ENCODE results near the gene ANXA4.
"Not testable (repeated sequence)": the region's sequence is repeated elsewhere in the genome, so short reads cannot be mapped to it uniquely, and the experiment has no call there.

The ANXA4 gene

GRCh38 chr2:69724540-69725159, 17.3 kb upstream of the ANXA4 start:
- H3K9me3 ChIP-seq (ENCODE audit: control insufficient read depth, insufficient read depth, low read length) = no peaks in the 10 kb centered on the region
- no peaks in the 10 kb centered on the region for H3K4me1 ChIP-seq (ENCODE audit: control insufficient read depth, insufficient read depth, low read length)
- H3K27me3 ChIP-seq (ENCODE audit: control insufficient read depth, insufficient read depth, low read length) = no peaks in the 10 kb centered on the region
- peak overlapping the region; percentile 14 for H3K4me3 ChIP-seq (ENCODE audit: low read depth, low read length)
- H3K36me3 ChIP-seq (ENCODE audit: control insufficient read depth, insufficient read depth, low read length) = no peaks in the 10 kb centered on the region
- no peak overlapping the region for H3K9ac ChIP-seq (ENCODE audit: low read depth, low read length)

GRCh38 chr2:69725706-69726360, 16.1 kb upstream of the ANXA4 start:
- peaks cover 4% of the 10 kb centered on the region for H3K4me1 ChIP-seq (ENCODE audit: control insufficient read depth, insufficient read depth, low read length)
- no peak overlapping the region for H3K4me3 ChIP-seq (ENCODE audit: low read depth, low read length)
- no peak overlapping the region for H3K9ac ChIP-seq (ENCODE audit: low read depth, low read length)

GRCh38 chr2:69729266-69729665, 12.7 kb upstream of the ANXA4 start:
- no peaks in the 10 kb centered on the region for H3K9me3 ChIP-seq (ENCODE audit: control insufficient read depth, insufficient read depth, low read length)
- no peak overlapping the region for H3K4me3 ChIP-seq (ENCODE audit: low read depth, low read length)
- H3K4me1 ChIP-seq (ENCODE audit: control insufficient read depth, insufficient read depth, low read length) = peaks cover 7% of the 10 kb centered on the region
- H3K9ac ChIP-seq (ENCODE audit: low read depth, low read length) = no peak overlapping the region
- H3K36me3 ChIP-seq (ENCODE audit: control insufficient read depth, insufficient read depth, low read length) = no peaks in the 10 kb centered on the region
- H3K27me3 ChIP-seq (ENCODE audit: control insufficient read depth, insufficient read depth, low read length) = no peaks in the 10 kb centered on the region

More at GRCh38 chr2:69725706-69726360, 16.1 kb upstream of the ANXA4 start:
- no peaks in the 10 kb centered on the region for H3K9me3 ChIP-seq (ENCODE audit: control insufficient read depth, insufficient read depth, low read length)
- H3K36me3 ChIP-seq (ENCODE audit: control insufficient read depth, insufficient read depth, low read length) = no peaks in the 10 kb centered on the region
- no peaks in the 10 kb centered on the region for H3K27me3 ChIP-seq (ENCODE audit: control insufficient read depth, insufficient read depth, low read length)

GRCh38 chr2:69729781-69730180, 12.2 kb upstream of the ANXA4 start:
- no peaks in the 10 kb centered on the region for H3K9me3 ChIP-seq (ENCODE audit: control insufficient read depth, insufficient read depth, low read length)
- no peak overlapping the region for H3K4me3 ChIP-seq (ENCODE audit: low read depth, low read length)
- no peaks in the 10 kb centered on the region for H3K27me3 ChIP-seq (ENCODE audit: control insufficient read depth, insufficient read depth, low read length)
- peaks cover 7% of the 10 kb centered on the region for H3K4me1 ChIP-seq (ENCODE audit: control insufficient read depth, insufficient read depth, low read length)
- H3K36me3 ChIP-seq (ENCODE audit: control insufficient read depth, insufficient read depth, low read length) = no peaks in the 10 kb centered on the region
- no peak overlapping the region for H3K9ac ChIP-seq (ENCODE audit: low read depth, low read length)

GRCh38 chr2:69731147-69731970, 10.6 kb upstream of the ANXA4 start:
- Histone ChIP-seq H3K4me1 (ENCODE audit: control insufficient read depth, insufficient read depth, low read length) (peaks cover 7% of the 10 kb centered on the region), H3K36me3 (ENCODE audit: control insufficient read depth, insufficient read depth, low read length) (no peaks in the 10 kb centered on the region), H3K4me3 (ENCODE audit: low read depth, low read length) (no peak overlapping the region), H3K9me3 (ENCODE audit: control insufficient read depth, insufficient read depth, low read length) (no peaks in the 10 kb centered on the region), H3K27me3 (ENCODE audit: control insufficient read depth, insufficient read depth, low read length) (no peaks in the 10 kb centered on the region), H3K9ac (ENCODE audit: low read depth, low read length) (no peak overlapping the region)

GRCh38 chr2:69733342-69734034, 8.4 kb upstream of the ANXA4 start:
- H3K27me3 ChIP-seq (ENCODE audit: control insufficient read depth, insufficient read depth, low read length) = no peaks in the 10 kb centered on the region
- H3K4me1 ChIP-seq (ENCODE audit: control insufficient read depth, insufficient read depth, low read length) = peaks cover 7% of the 10 kb centered on the region
- H3K9ac ChIP-seq (ENCODE audit: low read depth, low read length) = no peak overlapping the region
- no peak overlapping the region for H3K4me3 ChIP-seq (ENCODE audit: low read depth, low read length)
- H3K9me3 ChIP-seq (ENCODE audit: control insufficient read depth, insufficient read depth, low read length) = no peaks in the 10 kb centered on the region
- no peaks in the 10 kb centered on the region for H3K36me3 ChIP-seq (ENCODE audit: control insufficient read depth, insufficient read depth, low read length)

GRCh38 chr2:69734035-69734611, 7.8 kb upstream of the ANXA4 start:
- Histone ChIP-seq H3K27me3 (ENCODE audit: control insufficient read depth, insufficient read depth, low read length) (no peaks in the 10 kb centered on the region), H3K9me3 (ENCODE audit: control insufficient read depth, insufficient read depth, low read length) (no peaks in the 10 kb centered on the region), H3K4me1 (ENCODE audit: control insufficient read depth, insufficient read depth, low read length) (peaks cover 7% of the 10 kb centered on the region), H3K4me3 (ENCODE audit: low read depth, low read length) (no peak overlapping the region), H3K9ac (ENCODE audit: low read depth, low read length) (no peak overlapping the region), H3K36me3 (ENCODE audit: control insufficient read depth, insufficient read depth, low read length) (no peaks in the 10 kb centered on the region)

- Histone ChIP-seq H3K4me3 (ENCODE audit: low read depth, low read length) (no peak overlapping the region), H3K4me1 (ENCODE audit: control insufficient read depth, insufficient read depth, low read length) (peaks cover 7% of the 10 kb centered on the region), H3K9ac (ENCODE audit: low read depth, low read length) (no peak overlapping the region), H3K9me3 (ENCODE audit: control insufficient read depth, insufficient read depth, low read length) (no peaks in the 10 kb centered on the region), H3K36me3 (ENCODE audit: control insufficient read depth, insufficient read depth, low read length) (no peaks in the 10 kb centered on the region), H3K27me3 (ENCODE audit: control insufficient read depth, insufficient read depth, low read length) (no peaks in the 10 kb centered on the region)
Observed at GRCh38 chr2:69734854-69735544, 6.9 kb upstream of the ANXA4 start.

GRCh38 chr2:69735686-69736085, 6.2 kb upstream of the ANXA4 start:
- Histone ChIP-seq H3K36me3 (ENCODE audit: control insufficient read depth, insufficient read depth, low read length) (no peaks in the 10 kb centered on the region), H3K4me1 (ENCODE audit: control insufficient read depth, insufficient read depth, low read length) (peaks cover 4% of the 10 kb centered on the region), H3K9ac (ENCODE audit: low read depth, low read length) (no peak overlapping the region), H3K27me3 (ENCODE audit: control insufficient read depth, insufficient read depth, low read length) (no peaks in the 10 kb centered on the region), H3K9me3 (ENCODE audit: control insufficient read depth, insufficient read depth, low read length) (no peaks in the 10 kb centered on the region), H3K4me3 (ENCODE audit: low read depth, low read length) (no peak overlapping the region)

- H3K36me3 ChIP-seq (ENCODE audit: control insufficient read depth, insufficient read depth, low read length); H3K4me3 ChIP-seq (ENCODE audit: low read depth, low read length); H3K27me3 ChIP-seq (ENCODE audit: control insufficient read depth, insufficient read depth, low read length); H3K9me3 ChIP-seq (ENCODE audit: control insufficient read depth, insufficient read depth, low read length); H3K4me1 ChIP-seq (ENCODE audit: control insufficient read depth, insufficient read depth, low read length); H3K9ac ChIP-seq (ENCODE audit: low read depth, low read length): not testable (repeated sequence)
Observed at GRCh38 chr2:69738149-69738548, 3.8 kb upstream of the ANXA4 start.

GRCh38 chr2:69740502-69740951, 1.4 kb upstream of the ANXA4 start:
- Histone ChIP-seq H3K9me3 (ENCODE audit: control insufficient read depth, insufficient read depth, low read length) (no peaks in the 10 kb centered on the region), H3K27me3 (ENCODE audit: control insufficient read depth, insufficient read depth, low read length) (peaks cover 7% of the 10 kb centered on the region), H3K4me3 (ENCODE audit: low read depth, low read length) (no peak overlapping the region), H3K36me3 (ENCODE audit: control insufficient read depth, insufficient read depth, low read length) (no peaks in the 10 kb centered on the region), H3K9ac (ENCODE audit: low read depth, low read length) (no peak overlapping the region), H3K4me1 (ENCODE audit: control insufficient read depth, insufficient read depth, low read length) (peaks cover 2% of the 10 kb centered on the region)
